ENCODE results near the gene SORD.
"Not testable (repeated sequence)": the region's sequence is repeated elsewhere in the genome, so short reads cannot be mapped to it uniquely, and the experiment has no call there.

The SORD gene

GRCh38 chr15:45048794-45049631 is 26.0 kb downstream of the SORD start:
- DNase-seq (ENCODE audit: insufficient read length, low spot score) (no peak), FAIRE-seq (peak; percentile 72)
- TF ChIP-seq PAX5 (IDR thresholded peaks at IDR 0.05; ENCODE audit: insufficient read depth, low read length, severe bottlenecking) = no peak

GRCh38 chr15:45050587-45050986 is 27.6 kb downstream of the SORD start:
- FAIRE-seq = no peak
- no peak for DNase-seq (ENCODE audit: insufficient read length, low spot score)
- TF ChIP-seq POU2F2 (IDR thresholded peaks at IDR 0.05; ENCODE audit: low read depth, low read length) (no peak), POLR2A (IDR thresholded peaks at IDR 0.05; ENCODE audit: low read depth, low read length) (no peak), TAF1 (IDR thresholded peaks at IDR 0.05; ENCODE audit: low read depth, low read length) (no peak), SPI1 (IDR thresholded peaks at IDR 0.05; ENCODE audit: low read depth, low read length) (no peak), PAX5 (IDR thresholded peaks at IDR 0.05; ENCODE audit: insufficient read depth, low read length, severe bottlenecking) (no peak), POLR2AphosphoS5 (IDR thresholded peaks at IDR 0.05; ENCODE audit: low read depth, low read length) (no peak)

GRCh38 chr15:45052676-45053075 is 29.7 kb downstream of the SORD start:
- DNase-seq (ENCODE audit: insufficient read length, low spot score); FAIRE-seq: not testable (repeated sequence)

- not testable (repeated sequence) for FAIRE-seq; DNase-seq (ENCODE audit: insufficient read length, low spot score)
Measured at GRCh38 chr15:45058690-45059675, 36.0 kb downstream of the SORD start.

- FAIRE-seq; DNase-seq (ENCODE audit: insufficient read length, low spot score): not testable (repeated sequence)
Measured at GRCh38 chr15:45062301-45062700, 39.3 kb downstream of the SORD start.

GRCh38 chr15:45064386-45064785 is 41.4 kb downstream of the SORD start:
- no peak for FAIRE-seq
- DNase-seq (ENCODE audit: insufficient read length, low spot score) = no peak
- TF ChIP-seq TAF1 (IDR thresholded peaks at IDR 0.05; ENCODE audit: low read depth, low read length) (no peak), PAX5 (IDR thresholded peaks at IDR 0.05; ENCODE audit: insufficient read depth, low read length, severe bottlenecking) (no peak), POU2F2 (IDR thresholded peaks at IDR 0.05; ENCODE audit: low read depth, low read length) (no peak), POLR2A (IDR thresholded peaks at IDR 0.05; ENCODE audit: low read depth, low read length) (no peak), SPI1 (IDR thresholded peaks at IDR 0.05; ENCODE audit: low read depth, low read length) (no peak), POLR2AphosphoS5 (IDR thresholded peaks at IDR 0.05; ENCODE audit: low read depth, low read length) (no peak)

- not testable (repeated sequence) for FAIRE-seq; DNase-seq (ENCODE audit: insufficient read length, low spot score)
Measured at GRCh38 chr15:45069942-45070360, 47.0 kb downstream of the SORD start.

- FAIRE-seq; DNase-seq (ENCODE audit: insufficient read length, low spot score): not testable (repeated sequence)
Measured at GRCh38 chr15:45073602-45074001, 50.6 kb downstream of the SORD start.

- FAIRE-seq; DNase-seq (ENCODE audit: insufficient read length, low spot score): not testable (repeated sequence)
Measured at GRCh38 chr15:45075440-45076320, 52.7 kb downstream of the SORD start.

- not testable (repeated sequence) for DNase-seq (ENCODE audit: insufficient read length, low spot score); FAIRE-seq
Measured at GRCh38 chr15:45077391-45077790, 54.4 kb downstream of the SORD start.

- FAIRE-seq; DNase-seq (ENCODE audit: insufficient read length, low spot score): not testable (repeated sequence)
Measured at GRCh38 chr15:45079201-45079600, 56.2 kb downstream of the SORD start.

- not testable (repeated sequence) for FAIRE-seq; DNase-seq (ENCODE audit: insufficient read length, low spot score)
Measured at GRCh38 chr15:45079628-45080246, 56.7 kb downstream of the SORD start.

GRCh38 chr15:45080593-45080992 is 57.6 kb downstream of the SORD start:
- not testable (repeated sequence) for FAIRE-seq; DNase-seq (ENCODE audit: insufficient read length, low spot score)

- not testable (repeated sequence) for FAIRE-seq; DNase-seq (ENCODE audit: insufficient read length, low spot score)
Measured at GRCh38 chr15:45082412-45082811, 59.4 kb downstream of the SORD start.

Measured in GM12891 (cell line).